Measurements from ENCODE around the gene ZNF273.
A peak's percentile ranks its signal among the peaks of the same experiment; 100 is the strongest.
"Not testable (repeated sequence)": the region's sequence is repeated elsewhere in the genome, so short reads cannot be mapped to it uniquely, and the experiment has no call there.

The ZNF273 gene

GRCh38 chr7:64888561-64888900 lies 14.5 kb upstream of the ZNF273 start:
- TF ChIP-seq CTCF (conservative IDR thresholded peaks at IDR 0.05) (no peak), ZFX (IDR thresholded peaks at IDR 0.05) (no peak)
- no peak overlapping the region for H3K27ac ChIP-seq

GRCh38 chr7:64888901-64889685 lies 14.0 kb upstream of the ZNF273 start:
- TF ChIP-seq CTCF (conservative IDR thresholded peaks at IDR 0.05) (no peak), ZFX (IDR thresholded peaks at IDR 0.05) (no peak)
- H3K27ac ChIP-seq, result no peak overlapping the region

GRCh38 chr7:64889686-64890162 lies 13.3 kb upstream of the ZNF273 start:
- no peak overlapping the region for H3K27ac ChIP-seq
- TF ChIP-seq ZFX (IDR thresholded peaks at IDR 0.05), result no peak
- no peak for TF ChIP-seq CTCF (conservative IDR thresholded peaks at IDR 0.05)

GRCh38 chr7:64890273-64890672 lies 12.8 kb upstream of the ZNF273 start:
- H3K27ac ChIP-seq, result not testable (repeated sequence)

GRCh38 chr7:64890761-64891362 lies 12.2 kb upstream of the ZNF273 start:
- TF ChIP-seq ZFX (IDR thresholded peaks at IDR 0.05) (no peak), CTCF (conservative IDR thresholded peaks at IDR 0.05) (no peak)
- no peak overlapping the region; the same call in 1 of the 2 replicates for H3K27ac ChIP-seq

GRCh38 chr7:64891363-64892081 lies 11.6 kb upstream of the ZNF273 start:
- H3K27ac ChIP-seq, result peak overlapping the region; percentile 58

GRCh38 chr7:64892116-64892515 lies 11.0 kb upstream of the ZNF273 start:
- H3K27ac ChIP-seq, result peak overlapping the region; percentile 58
- no peak for TF ChIP-seq ZFX (IDR thresholded peaks at IDR 0.05)
- TF ChIP-seq CTCF (conservative IDR thresholded peaks at IDR 0.05), result no peak

- H3K27ac ChIP-seq, result no peak overlapping the region
- TF ChIP-seq ZFX (IDR thresholded peaks at IDR 0.05) (no peak), CTCF (conservative IDR thresholded peaks at IDR 0.05) (no peak)
Measured at GRCh38 chr7:64892666-64893309, 10.3 kb upstream of the ZNF273 start.

Data from C4-2B (cell line).